ENCODE measurements around the gene TULP1. TPM values are rescaled to one million over a fixed set of nuclear protein-coding genes. Genes with fewer than 3 reads are reported as not detected.

The TULP1 gene
- total and polyA plus RNA-seq, 2 of the 13 experiments (the other 11 are each of a cell fraction or from before 2014, with no cell fraction given), result not detected

- TF ChIP-seq NONO (IDR thresholded peaks at IDR 0.05) (no peak), NONO (CRISPR knock-in tag; conservative IDR thresholded peaks at IDR 0.05) (0 out of 2 replicates have a peak, but pooled peaks have one; percentile 48), MAF1 (CRISPR knock-in tag; IDR thresholded peaks at IDR 0.05; ENCODE audit: borderline replicate concordance) (no peak), ZBTB26 (CRISPR knock-in tag; IDR thresholded peaks at IDR 0.05; ENCODE audit: borderline replicate concordance) (no peak), ZNF124 (CRISPR knock-in tag; IDR thresholded peaks at IDR 0.05) (no peak), REL (CRISPR knock-in tag; conservative IDR thresholded peaks at IDR 0.05) (no peak), REXO4 (CRISPR knock-in tag; IDR thresholded peaks at IDR 0.05; ENCODE audit: borderline replicate concordance) (no peak), LCORL (IDR thresholded peaks at IDR 0.05) (no peak), LCORL (CRISPR knock-in tag; IDR thresholded peaks at IDR 0.05) (0 out of 2 replicates have a peak, but pooled peaks have one; percentile 15), ZNF891 (CRISPR knock-in tag; IDR thresholded peaks at IDR 0.05) (no peak), SRF (IDR thresholded peaks at IDR 0.05; ENCODE audit: low read depth, low read length) (no peak), ZNF674 (CRISPR knock-in tag; IDR thresholded peaks at IDR 0.05; ENCODE audit: low read depth) (no peak), ZNF407 (CRISPR knock-in tag; IDR thresholded peaks at IDR 0.05; ENCODE audit: not compliant biosample characterization) (no peak), ATF7 (IDR thresholded peaks at IDR 0.05) (no peak), ATF7 (CRISPR knock-in tag; IDR thresholded peaks at IDR 0.05) (no peak), AFF4 (CRISPR knock-in tag; IDR thresholded peaks at IDR 0.05) (no peak)
These were observed 35.7 kb downstream of the TULP1 start (continued) for GRCh38 chr6:35477028-35477427.
